Duodenal mucosa (tissue), 2 donors: Measurements from ENCODE around the gene RPS19BP1.

Source experiments
- H3K27ac ChIP-seq: one replicate; pipeline ENCODE4 v1.7.0; 2013; ENCODE audit warnings: low read depth, low read length
- H3K27me3 ChIP-seq, 2 donors: one replicate each; pipeline ENCODE4 v1.7.0; 2013; ENCODE audit warnings: low read length in 2 of 2, control low read depth in 1 of 2; ENCODE audit not compliant: insufficient read depth in 2 of 2, control insufficient read depth in 1 of 2
- H3K36me3 ChIP-seq, 2 donors: one replicate each; pipeline ENCODE4 v1.7.0; 2013; ENCODE audit warnings: low read length in 2 of 2, control low read depth in 1 of 2; ENCODE audit not compliant: insufficient read depth in 2 of 2, control insufficient read depth in 1 of 2
- H3K4me1 ChIP-seq, 2 donors: one replicate each; pipeline ENCODE4 v1.7.0; 2013; ENCODE audit warnings: low read length in 2 of 2, control low read depth in 1 of 2; ENCODE audit not compliant: insufficient read depth in 2 of 2, control insufficient read depth in 1 of 2
- H3K4me3 ChIP-seq, 2 donors: one replicate each; pipeline ENCODE4 v1.7.0; 2013; ENCODE audit warnings: low read length in 2 of 2, low read depth in 1 of 2
- H3K9ac ChIP-seq, 2 donors: one replicate each; pipeline ENCODE4 v1.7.0; 2013; ENCODE audit warnings: low read length in 2 of 2, low read depth in 1 of 2
- H3K9me3 ChIP-seq, 2 donors: one replicate each; pipeline ENCODE4 v1.7.0; 2013; ENCODE audit warnings: low read length in 2 of 2, control low read depth in 1 of 2; ENCODE audit not compliant: control insufficient read depth in 1 of 2

Gene RPS19BP1

DNA sequence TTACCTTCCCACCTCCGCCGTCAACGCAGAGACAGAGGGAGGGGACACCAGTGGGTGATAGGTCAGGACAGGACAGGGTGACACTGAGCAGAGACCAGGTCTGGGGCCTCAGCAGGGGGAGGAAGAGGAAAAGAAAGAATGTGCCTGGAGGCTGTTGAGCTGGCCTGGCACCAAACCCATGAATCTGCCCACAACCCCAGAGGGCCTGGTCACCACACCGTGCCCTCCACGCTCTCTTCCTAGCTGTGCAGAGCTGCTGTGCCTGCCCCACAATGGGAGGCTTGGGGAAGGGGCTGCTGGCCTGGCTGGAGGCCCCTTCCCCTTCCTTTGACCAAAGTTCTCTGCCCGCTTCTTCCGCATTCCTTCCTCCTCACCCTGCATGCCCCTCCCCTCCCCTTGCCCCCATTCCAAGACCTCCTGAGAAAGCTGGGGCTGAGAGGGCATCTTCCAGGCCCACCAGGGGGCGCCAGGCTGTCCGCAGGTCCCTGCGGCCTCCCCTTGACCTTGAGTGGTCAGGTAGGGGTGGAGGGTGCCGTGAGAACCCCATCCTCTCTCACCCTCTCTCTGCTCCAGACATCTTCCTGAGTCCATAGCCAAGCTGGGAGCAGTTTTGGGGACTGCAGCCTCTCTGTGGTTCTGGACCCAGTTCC lies 27.0 kb upstream of the RPS19BP1 start:
- H3K27ac ChIP-seq = no peak overlapping the region
- H3K9ac ChIP-seq = no peak overlapping the region
- no peaks in the 10 kb centered on the region for H3K36me3 ChIP-seq
- no peaks in the 10 kb centered on the region for H3K9me3 ChIP-seq
- no peaks in the 10 kb centered on the region for H3K4me1 ChIP-seq
- peaks cover 39 to 46% of the 10 kb centered on the region in 2 donors for H3K27me3 ChIP-seq
- no peak overlapping the region for H3K4me3 ChIP-seq

DNA sequence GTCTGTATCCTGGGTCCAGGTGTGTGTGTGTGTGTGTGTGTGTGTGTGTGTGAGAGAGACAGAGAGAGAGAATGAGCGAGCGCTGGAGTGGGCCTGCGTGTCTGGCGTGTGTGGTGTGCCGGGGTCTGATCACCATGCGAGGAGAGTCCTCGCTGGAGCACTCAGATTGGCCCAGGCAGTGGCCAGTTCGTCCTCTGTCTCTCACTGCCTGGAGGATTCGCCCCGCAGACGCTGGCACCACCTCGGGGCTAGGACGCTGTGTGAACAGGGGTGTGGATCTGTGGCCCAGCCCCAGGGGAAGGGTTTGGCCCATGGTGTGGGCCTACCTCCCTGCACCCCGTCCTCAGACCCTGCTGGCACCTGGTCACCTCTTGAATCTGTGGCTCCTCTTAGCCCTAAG lies 26.4 kb upstream of the RPS19BP1 start:
- no peaks in the 10 kb centered on the region for H3K36me3 ChIP-seq
- peaks cover 39 to 46% of the 10 kb centered on the region in 2 donors for H3K27me3 ChIP-seq
- no peak overlapping the region for H3K9ac ChIP-seq
- no peaks in the 10 kb centered on the region for H3K4me1 ChIP-seq
- no peaks in the 10 kb centered on the region for H3K9me3 ChIP-seq
- H3K27ac ChIP-seq = no peak overlapping the region
- no peak overlapping the region for H3K4me3 ChIP-seq

DNA sequence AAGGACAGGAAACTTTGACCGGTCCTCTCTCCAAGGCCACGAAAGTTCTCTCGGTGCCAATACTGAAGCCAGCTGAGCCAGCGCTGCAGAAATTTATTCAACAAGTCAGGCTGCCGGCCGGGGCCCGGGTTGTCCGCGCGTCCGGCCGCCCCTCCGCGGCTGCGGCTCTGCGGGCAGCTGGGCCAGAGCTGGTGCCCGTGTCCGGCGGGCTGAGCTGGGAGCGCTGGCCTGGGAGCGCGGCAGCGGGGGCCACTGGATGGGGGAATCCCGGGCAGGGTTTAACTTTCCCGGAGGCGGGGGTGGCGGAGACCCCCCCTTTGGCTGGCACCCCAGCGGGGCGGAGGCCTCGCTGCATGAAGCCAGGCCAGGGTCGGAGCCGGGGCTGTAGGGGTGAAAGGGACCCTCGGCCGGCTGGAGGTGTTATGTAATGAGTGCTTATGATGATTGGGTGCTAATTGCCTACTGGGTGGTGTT lies 25.7 kb upstream of the RPS19BP1 start:
- H3K9ac ChIP-seq = no peak overlapping the region
- no peak overlapping the region for H3K4me3 ChIP-seq
- H3K36me3 ChIP-seq = no peaks in the 10 kb centered on the region
- no peaks in the 10 kb centered on the region for H3K4me1 ChIP-seq
- peaks cover 39 to 46% of the 10 kb centered on the region in 2 donors for H3K27me3 ChIP-seq
- H3K9me3 ChIP-seq = no peaks in the 10 kb centered on the region
- no peak overlapping the region for H3K27ac ChIP-seq

DNA sequence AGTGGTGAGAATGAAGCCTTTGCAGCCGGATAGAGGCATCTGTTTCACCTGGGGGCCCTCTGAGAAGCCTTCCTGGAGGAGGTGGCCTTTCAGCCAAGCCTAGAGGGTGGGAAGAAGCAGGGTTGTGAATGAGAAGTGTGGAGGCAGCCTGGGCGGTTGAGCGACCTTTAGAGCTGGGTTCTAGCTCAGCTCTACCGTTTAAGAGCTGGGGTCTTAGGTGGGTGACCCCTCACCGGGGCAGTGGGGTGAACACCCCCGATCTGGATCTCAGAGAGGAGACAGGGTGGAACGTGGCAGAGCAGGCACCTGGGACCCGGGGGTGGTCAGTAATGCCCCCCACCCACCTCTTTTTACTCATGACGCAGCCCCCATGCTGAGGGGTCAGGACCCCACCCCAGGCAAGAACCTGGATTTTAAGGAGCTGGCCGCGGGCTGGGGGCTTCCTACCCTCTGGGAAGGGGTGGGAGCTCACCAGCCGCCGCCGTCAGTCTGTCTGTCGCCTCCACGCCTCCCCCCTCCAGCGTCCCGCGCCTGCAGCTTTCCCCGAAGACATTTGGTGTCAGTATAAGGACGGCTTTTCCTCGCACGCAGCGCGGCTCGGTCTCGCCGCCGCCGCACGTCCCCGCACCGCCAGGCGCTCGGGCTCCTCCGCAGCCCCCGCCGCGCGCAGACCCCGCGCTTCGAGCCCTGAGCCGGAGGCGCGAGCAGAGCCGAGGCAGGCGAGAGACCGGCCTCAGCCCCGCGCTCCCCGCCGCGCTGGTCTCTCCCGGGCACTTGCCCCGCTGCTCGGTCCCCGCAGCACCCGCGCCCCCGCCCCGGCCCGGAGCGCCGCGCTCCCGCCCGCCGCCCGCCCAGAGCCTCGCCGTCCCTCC lies 24.7 kb upstream of the RPS19BP1 start:
- no peaks in the 10 kb centered on the region for H3K4me1 ChIP-seq
- no peak overlapping the region for H3K4me3 ChIP-seq
- H3K9me3 ChIP-seq = no peaks in the 10 kb centered on the region
- no peak overlapping the region for H3K27ac ChIP-seq
- no peak overlapping the region for H3K9ac ChIP-seq
- H3K36me3 ChIP-seq = no peaks in the 10 kb centered on the region
- H3K27me3 ChIP-seq = peaks cover 44 to 46% of the 10 kb centered on the region in 2 donors

DNA sequence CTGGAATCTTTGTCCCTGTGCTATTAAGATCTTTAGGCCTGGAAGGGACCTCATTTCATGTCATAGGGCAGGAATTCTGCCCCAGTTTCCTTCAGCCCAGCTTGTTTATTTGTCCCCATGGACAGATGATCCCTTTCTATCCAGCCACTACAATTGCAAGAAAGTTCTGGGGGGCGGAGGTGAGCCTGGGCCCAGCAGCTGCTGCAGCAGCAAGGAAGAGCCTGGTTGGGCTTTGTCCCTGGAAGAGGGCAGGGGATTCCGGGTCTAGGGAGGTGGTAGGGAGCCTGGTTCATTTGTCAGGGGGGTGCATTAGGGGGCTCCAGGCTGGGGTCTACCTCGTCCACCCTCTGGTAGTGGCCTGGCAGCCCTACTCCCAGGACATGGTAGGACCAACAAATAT lies 21.6 kb upstream of the RPS19BP1 start:
- H3K9ac ChIP-seq = no peak overlapping the region
- no peaks in the 10 kb centered on the region for H3K9me3 ChIP-seq
- no peaks in the 10 kb centered on the region for H3K36me3 ChIP-seq
- no peak overlapping the region for H3K4me3 ChIP-seq
- no peak overlapping the region for H3K27ac ChIP-seq
- H3K4me1 ChIP-seq = no peaks in the 10 kb centered on the region
- H3K27me3 ChIP-seq = peaks cover 41 to 48% of the 10 kb centered on the region in 2 donors

DNA sequence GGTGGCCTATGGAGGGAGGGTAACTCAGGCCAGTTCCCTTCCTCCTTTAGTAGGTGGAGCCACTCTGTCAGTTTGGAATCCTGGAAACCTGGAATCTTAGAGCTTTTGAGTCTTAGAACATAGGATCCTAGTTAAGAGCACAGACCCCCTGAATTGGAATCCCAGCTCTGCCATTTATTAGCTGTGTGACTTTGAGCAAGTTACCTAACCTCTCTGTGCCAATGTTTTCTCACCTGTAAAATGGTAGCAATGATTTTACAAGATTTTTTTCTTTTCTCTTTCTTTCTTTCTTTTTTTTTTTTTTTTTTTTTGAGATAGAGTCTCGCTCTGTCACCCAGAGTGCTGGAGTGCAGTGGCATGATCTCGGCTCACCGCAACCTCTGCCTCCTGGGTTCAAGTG lies 20.9 kb upstream of the RPS19BP1 start:
- H3K4me3 ChIP-seq = no peak overlapping the region
- no peaks in the 10 kb centered on the region for H3K4me1 ChIP-seq
- H3K36me3 ChIP-seq = no peaks in the 10 kb centered on the region
- H3K27ac ChIP-seq = no peak overlapping the region
- H3K9me3 ChIP-seq = no peaks in the 10 kb centered on the region
- H3K9ac ChIP-seq = no peak overlapping the region
- H3K27me3 ChIP-seq = peaks cover 34 to 41% of the 10 kb centered on the region in 2 donors

DNA sequence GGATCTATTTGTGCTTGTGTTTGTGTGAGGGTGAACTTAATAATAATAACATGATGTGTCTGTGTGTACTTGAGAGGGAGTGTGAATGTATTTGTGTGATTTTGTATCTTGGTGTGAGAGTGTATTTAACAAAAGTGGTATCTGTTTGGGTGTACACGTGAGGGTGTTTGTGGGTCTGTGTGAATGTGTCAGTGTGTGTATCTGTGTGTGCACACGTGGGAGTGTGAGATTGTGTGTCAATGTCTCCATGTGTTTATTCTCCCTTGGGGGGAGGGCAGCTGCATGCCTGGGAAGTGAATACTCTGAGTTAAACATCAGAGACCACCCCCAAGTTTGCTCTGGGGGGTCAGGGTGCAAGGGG lies 15.0 kb upstream of the RPS19BP1 start:
- no peak overlapping the region for H3K9ac ChIP-seq
- H3K36me3 ChIP-seq = no peaks in the 10 kb centered on the region
- H3K4me3 ChIP-seq = no peak overlapping the region
- H3K27me3 ChIP-seq = peaks cover 11 to 27% of the 10 kb centered on the region in 2 donors
- H3K9me3 ChIP-seq = no peaks in the 10 kb centered on the region
- H3K27ac ChIP-seq = no peak overlapping the region
- H3K4me1 ChIP-seq = no peaks in the 10 kb centered on the region

DNA sequence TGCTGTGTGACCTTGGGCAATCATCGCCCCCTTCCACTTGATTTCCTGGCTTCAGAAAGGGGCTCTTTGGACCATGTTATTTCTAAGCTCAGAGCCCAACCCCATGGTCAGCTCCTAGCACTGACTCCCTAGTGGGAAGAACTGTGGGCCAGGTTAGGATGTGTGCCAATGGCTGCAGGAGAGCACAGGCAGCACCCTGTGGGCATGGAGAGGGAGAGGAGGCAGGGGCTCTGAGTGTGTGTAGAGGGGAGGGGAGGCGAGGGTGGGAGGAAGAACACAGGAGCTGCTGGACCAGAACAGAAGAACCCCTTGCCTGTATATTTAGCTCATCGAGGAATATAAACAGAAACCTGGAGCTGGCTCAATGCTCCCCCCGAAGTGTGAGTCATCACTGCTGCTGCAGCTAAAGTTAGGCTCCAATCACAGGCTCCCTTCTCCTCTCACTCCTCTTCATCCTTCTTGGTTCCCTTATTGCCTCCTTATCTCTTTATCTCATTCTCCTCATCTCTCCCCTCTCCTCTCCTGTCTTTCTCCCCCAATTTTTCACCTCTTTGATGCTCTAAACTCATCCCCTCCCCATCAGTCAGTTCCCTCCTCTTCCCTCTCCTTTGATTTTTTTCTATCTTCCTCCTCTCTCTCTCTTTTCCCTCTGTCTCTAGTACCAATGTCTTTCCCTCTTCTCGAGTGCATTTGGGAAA lies 14.5 kb upstream of the RPS19BP1 start:
- Histone ChIP-seq H3K9me3 (no peaks in the 10 kb centered on the region), H3K4me1 (no peaks in the 10 kb centered on the region), H3K4me3 (no peak overlapping the region), H3K27me3 (peaks cover 11 to 24% of the 10 kb centered on the region in 2 donors), H3K9ac (no peak overlapping the region), H3K36me3 (no peaks in the 10 kb centered on the region), H3K27ac (no peak overlapping the region)

DNA sequence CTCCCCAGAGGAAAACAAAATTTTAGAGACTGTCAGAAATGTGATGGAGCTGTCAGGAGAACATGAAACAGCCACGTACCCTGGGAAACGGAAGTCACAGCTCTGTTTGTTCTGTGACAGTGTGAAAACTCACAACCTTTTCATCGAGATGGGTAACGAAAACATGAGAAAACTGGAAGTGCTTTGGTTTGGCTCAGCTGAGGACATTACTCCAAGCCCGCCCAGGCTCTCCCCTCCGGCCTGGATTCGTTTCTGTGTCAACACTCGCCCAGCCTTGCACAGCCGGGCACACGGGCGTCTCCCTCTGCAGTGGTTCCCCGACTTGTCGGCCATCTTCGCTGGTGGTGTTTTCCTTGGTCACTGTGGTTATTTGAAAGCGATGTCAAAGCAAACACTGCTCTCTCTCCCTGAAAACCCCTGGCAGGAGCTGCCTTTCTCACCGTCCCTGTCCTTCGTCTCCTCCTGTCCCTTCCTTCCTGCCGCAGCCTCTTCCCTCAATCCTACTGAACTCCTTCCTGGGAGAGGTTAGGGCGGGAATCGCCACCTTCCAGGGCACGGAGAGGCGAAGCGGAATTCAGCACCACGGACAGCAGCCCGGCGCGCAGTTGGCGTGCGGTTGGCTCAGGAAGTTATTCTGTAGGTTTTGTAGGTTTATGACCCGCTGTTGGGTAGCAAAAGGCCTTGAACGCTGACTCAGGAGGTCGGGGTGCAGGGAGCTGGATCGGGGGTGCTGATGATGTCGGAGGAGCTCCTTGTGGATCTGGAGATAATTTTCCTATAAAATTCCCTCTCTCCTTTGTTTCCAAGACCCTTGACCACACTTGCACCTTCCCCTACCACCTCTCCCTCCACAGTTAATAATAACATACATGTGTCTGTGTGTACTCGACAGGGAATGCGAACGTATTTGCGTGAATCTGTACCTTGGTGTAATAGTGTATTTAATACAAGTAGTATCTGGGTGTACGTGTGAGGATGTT lies 13.1 kb upstream of the RPS19BP1 start:
- Histone ChIP-seq H3K36me3 (no peaks in the 10 kb centered on the region), H3K9ac (no peak overlapping the region), H3K27me3 (peaks cover 11 to 22% of the 10 kb centered on the region in 2 donors), H3K4me3 (no peak overlapping the region), H3K27ac (no peak overlapping the region), H3K9me3 (no peaks in the 10 kb centered on the region), H3K4me1 (no peaks in the 10 kb centered on the region)
